ENCODE results near the gene HOXA5. TPM values are rescaled to one million over a fixed set of nuclear protein-coding genes. Genes with fewer than 3 reads are reported as not detected.

Gene HOXA5
- total and polyA plus RNA-seq, 10 of the 15 experiments (the other 5 are each of a cell fraction or from before 2014, with no cell fraction given): 0.05 to 0.13 TPM; not detected in 8

- TF ChIP-seq PBX3 (IDR thresholded peaks at IDR 0.05; ENCODE audit: insufficient replicate concordance, low read depth, low read length) (peak; percentile 12), PML (IDR thresholded peaks at IDR 0.05; ENCODE audit: low read length) (no peak)
These were observed 36.3 kb upstream of the HOXA5 start (continued) for GRCh38 chr7:27179503-27180430.

DNA sequence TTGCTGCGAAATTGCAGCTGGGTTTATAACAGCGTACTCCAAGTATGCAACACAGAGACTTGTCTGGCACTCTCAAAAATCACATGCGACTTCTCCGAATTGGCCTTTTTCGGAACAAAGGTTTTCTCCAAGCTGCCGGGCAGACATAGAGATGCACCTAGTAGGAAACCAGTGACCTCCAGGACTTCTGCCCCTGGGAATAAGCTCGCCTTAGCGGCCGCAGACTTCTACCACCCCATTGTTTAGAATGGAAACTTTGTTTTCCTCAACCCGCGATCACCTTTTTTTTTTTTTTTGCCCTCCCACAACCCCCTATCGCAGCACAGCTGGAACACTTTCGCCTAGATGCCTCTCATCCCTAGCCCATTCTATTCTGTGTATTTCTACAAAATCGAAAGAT, 35.5 kb upstream of the HOXA5 start:
- SMC1A ChIA-PET (ENCODE audit: uncharacterized antibody, unreplicated experiment): interaction anchor here (1.4 to 1.5 kb wide), 2 partner anchors 495 to 1286 kb away, joined by 4 to 5 read pairs; no protein-coding TSS in a partner anchor
- Histone ChIP-seq H3K27me3 (replicated peaks in 1 of 2; ENCODE audit: control insufficient read depth in 2 of 2, insufficient read depth in 2 of 2, low read length in 1 of 2) (peaks cover 14 to 26% of the 10 kb centered on the region in 2 experiments), H4K20me1 (ENCODE audit: control insufficient read depth, insufficient read depth) (no peaks in the 10 kb centered on the region), H3K36me3 (ENCODE audit: control insufficient read depth in 2 of 2, insufficient read depth in 2 of 2, low read length in 1 of 2) (no peaks in the 10 kb centered on the region), H3K9me3 (replicated peaks; ENCODE audit: control insufficient read depth, insufficient read depth, low read length) (no peaks in the 10 kb centered on the region; the same call in 2 of the 3 replicates), H2AFZ (ENCODE audit: control insufficient read depth, low read depth, low read length) (no peak overlapping the region), H3K9ac (ENCODE audit: control insufficient read depth, insufficient read depth, low read length) (no peak overlapping the region), H3K4me3 (no peak overlapping the region), H3K27ac (ENCODE audit: control insufficient read depth, insufficient read depth) (no peak overlapping the region), H3K4me1 (ENCODE audit: control insufficient read depth, insufficient read depth, low read length) (no peaks in the 10 kb centered on the region), H3K79me2 (ENCODE audit: control insufficient read depth, insufficient read depth, low read length) (no peaks in the 10 kb centered on the region), H3K4me2 (ENCODE audit: control insufficient read depth, insufficient read depth) (no peak overlapping the region)
- no peak for DNase-seq (ENCODE audit: low read depth, low spot score)
- no TSS peak for BruUV-seq (replicated peaks)
- POLR2A ChIA-PET: no interaction called here
- RAD21 ChIA-PET (ENCODE audit: unreplicated experiment): no interaction called here
- TF ChIP-seq IRF3 (IDR thresholded peaks at IDR 0.05): no peak
- no peak for TF ChIP-seq ZNF217 (IDR thresholded peaks at IDR 0.05)
- no peak for TF ChIP-seq HCFC1 (IDR thresholded peaks at IDR 0.05; ENCODE audit: low read length)
- no peak for TF ChIP-seq RCOR1 (conservative IDR thresholded peaks at IDR 0.05; ENCODE audit: low read depth, low read length)
- TF ChIP-seq PML (IDR thresholded peaks at IDR 0.05; ENCODE audit: low read length): no peak
- TF ChIP-seq NFYB (IDR thresholded peaks at IDR 0.05; ENCODE audit: insufficient read depth, low read depth, low read length): no peak
- TF ChIP-seq ZNF622 (IDR thresholded peaks at IDR 0.05): no peak
- TF ChIP-seq TCF7 (IDR thresholded peaks at IDR 0.05; ENCODE audit: borderline replicate concordance): no peak
- no peak for TF ChIP-seq MEF2A (IDR thresholded peaks at IDR 0.05; ENCODE audit: insufficient read depth, low read depth, low read length)
- TF ChIP-seq CHD2 (IDR thresholded peaks at IDR 0.05; ENCODE audit: borderline replicate concordance, low read depth, low read length): no peak
- 75% methylated on average over 13 of the region's 14 CpGs for WGBS (ENCODE audit: insufficient coverage, insufficient replicate concordance, low lambda C conversion rate, missing lambda C conversion rate)
- intact Hi-C loops (cut with micrococcal nuclease; ENCODE audit: unreplicated experiment) (no loop called here), in situ Hi-C loops (cut with MboI) (no loop called here)
- CTCF ChIA-PET: interaction anchor here (0.6 to 2.0 kb wide), 9 partner anchors 9 to 1285 kb away, joined by 3 to 5 read pairs (median 3); no protein-coding TSS in a partner anchor
- FAIRE-seq: no peak
- ATAC-seq: no peak
